Karpas-422 (cell line): ENCODE results near the gene RAI1. TPM values are rescaled to one million over a fixed set of nuclear protein-coding genes. Genes with fewer than 3 reads are reported as not detected.
"Not testable (repeated sequence)": the region's sequence is repeated elsewhere in the genome, so short reads cannot be mapped to it uniquely, and the experiment has no call there.

Experiments
- DNase-seq: peaks from one replicate; pipeline ENCODE4 v3.0.0-alpha.2; 2015
- H2AFZ ChIP-seq: fragments of 200-600 bp; sonication (generic); 2 replicates; pipeline ENCODE4 v1.6.1; 2014; ENCODE audit warnings: antibody characterized with exemption, low read length, mixed read lengths
- H3K27ac ChIP-seq: fragments of 200-600 bp; sonication (generic); 2 replicates; pipeline ENCODE4 v1.5.1; 2014; ENCODE audit warnings: mild to moderate bottlenecking, low read length, moderate library complexity
- H3K27me3 ChIP-seq: fragments of 200-600 bp; sonication (generic); 2 replicates; pipeline ENCODE4 v1.6.1; 2014; ENCODE audit warnings: low read length, mixed read lengths
- H3K36me3 ChIP-seq: fragments of 200-600 bp; sonication (generic); 2 replicates; pipeline ENCODE4 v1.6.1; 2014; ENCODE audit warnings: low read length, mixed read lengths; ENCODE audit not compliant: insufficient read depth
- H3K4me1 ChIP-seq: fragments of 200-600 bp; sonication (generic); 2 replicates; pipeline ENCODE4 v1.6.1; 2014; ENCODE audit warnings: mild to moderate bottlenecking, low read length, mixed read lengths
- H3K4me2 ChIP-seq: fragments of 200-600 bp; sonication (generic); 2 replicates; pipeline ENCODE4 v1.6.1; 2014; ENCODE audit warnings: low read length, low read depth, mild to moderate bottlenecking; ENCODE audit not compliant: poor library complexity, severe bottlenecking
- H3K4me3 ChIP-seq: fragments of 200-600 bp; sonication (generic); 2 replicates; pipeline ENCODE4 v1.5.1; 2014; ENCODE audit warnings: mild to moderate bottlenecking, antibody characterized with exemption, low read length, mixed read lengths
- H3K79me2 ChIP-seq: fragments of 200-600 bp; sonication (generic); 2 replicates; pipeline ENCODE4 v1.6.1; 2014; ENCODE audit warnings: mild to moderate bottlenecking, low read length, mixed read lengths
- H3K9ac ChIP-seq: fragments of 200-600 bp; sonication (generic); 2 replicates; pipeline ENCODE4 v1.6.0; 2014; ENCODE audit warnings: low read length
- H3K9me2 ChIP-seq: fragments of 200-600 bp; sonication (generic), shearing (Covaris generic); replicated peaks from 2 replicates; pipeline ENCODE4 v1.6.0; 2014; ENCODE audit warnings: mild to moderate bottlenecking, low read length, moderate library complexity; ENCODE audit not compliant: insufficient read depth
- H3K9me3 ChIP-seq: fragments of 300-700, 200-600 bp; sonication (generic); 2 replicates; pipeline ENCODE4 v1.6.1; 2014; ENCODE audit warnings: low read length, mixed read lengths
- H4K20me1 ChIP-seq: fragments of 200-600 bp; sonication (generic); 2 replicates; pipeline ENCODE4 v1.6.1; 2014; ENCODE audit warnings: mild to moderate bottlenecking, antibody characterized with exemption, low read length, low read depth; ENCODE audit not compliant: insufficient read depth
- total RNA-seq: library from RNA; depleted of rRNA; stranded (reverse); fragments of >200 nt; shearing (Covaris generic); gene quantifications from 2 replicates; pipeline ENCODE4 v1.2.3, GENCODE V29; 2014; ENCODE audit warnings: low replicate concordance; rRNA removed

The RAI1 gene
- total RNA-seq: 18.2 and 35.1 TPM in 2 replicates

- H3K4me2 ChIP-seq: peak within 1 kb of the TSS; percentile 95
- H3K9me2 ChIP-seq: no peaks in the 10 kb centered on the region
- no peak within 1 kb of the TSS for H2AFZ ChIP-seq
- no peaks in the 10 kb centered on the region for H3K27me3 ChIP-seq
- no peaks in the 10 kb centered on the region for H3K9me3 ChIP-seq
- 0 out of 2 replicates have a peak, but pooled peaks cover 3% of the 10 kb centered on the region for H3K36me3 ChIP-seq
- H3K27ac ChIP-seq: peak within 1 kb of the TSS; percentile 91
- peak; percentile 92 for DNase-seq
- H4K20me1 ChIP-seq: 0 out of 2 replicates have a peak, but pooled peaks cover 9% of the 10 kb centered on the region
- peaks cover 42% of the 10 kb centered on the region for H3K4me1 ChIP-seq
- peaks cover 46% of the 10 kb centered on the region for H3K79me2 ChIP-seq
- H3K4me3 ChIP-seq: peak within 1 kb of the TSS; percentile 97
- H3K9ac ChIP-seq: peak within 1 kb of the TSS; percentile 99
Measured at GRCh38 chr17:17681187-17681743, at the start of gene RAI1. TSS of gene RAI1 (plus strand) at chr17:17681458. CDS start at chr17:17792949, 111,491 bp downstream.

GRCh38 chr17:17632690-17633089 lies 48.6 kb upstream of the RAI1 start:
- not testable (repeated sequence) for H3K9me2 ChIP-seq, H3K27me3 ChIP-seq, H3K79me2 ChIP-seq, H3K4me3 ChIP-seq, H3K36me3 ChIP-seq, H4K20me1 ChIP-seq, H3K4me1 ChIP-seq, H3K4me2 ChIP-seq, H2AFZ ChIP-seq, H3K27ac ChIP-seq, H3K9ac ChIP-seq, H3K9me3 ChIP-seq
- DNase-seq: peak; percentile 77

- H2AFZ ChIP-seq: no peak overlapping the region
Measured at GRCh38 chr17:17633310-17633709, 47.9 kb upstream of the RAI1 start.

GRCh38 chr17:17635126-17635525 lies 46.1 kb upstream of the RAI1 start:
- H3K36me3 ChIP-seq: no peaks in the 10 kb centered on the region
- no peaks in the 10 kb centered on the region for H3K4me1 ChIP-seq
- H3K4me2 ChIP-seq: no peak overlapping the region
- no peaks in the 10 kb centered on the region for H3K27me3 ChIP-seq
- no peak overlapping the region for H3K9ac ChIP-seq
- H2AFZ ChIP-seq: no peak overlapping the region
- H3K9me2 ChIP-seq: no peaks in the 10 kb centered on the region
- DNase-seq: no peak
- H3K4me3 ChIP-seq: no peak overlapping the region
- H4K20me1 ChIP-seq: no peaks in the 10 kb centered on the region
- H3K79me2 ChIP-seq: no peaks in the 10 kb centered on the region
- H3K9me3 ChIP-seq: peaks cover 3% of the 10 kb centered on the region; the same call in 1 of the 2 replicates
- no peak overlapping the region for H3K27ac ChIP-seq

More at GRCh38 chr17:17633310-17633709, 47.9 kb upstream of the RAI1 start:
- no peaks in the 10 kb centered on the region for H4K20me1 ChIP-seq
- no peak overlapping the region for H3K27ac ChIP-seq
- H3K9me3 ChIP-seq: peaks cover 3% of the 10 kb centered on the region; the same call in 1 of the 2 replicates
- H3K27me3 ChIP-seq: no peaks in the 10 kb centered on the region
- DNase-seq: no peak
- no peaks in the 10 kb centered on the region for H3K36me3 ChIP-seq
- H3K4me3 ChIP-seq: no peak overlapping the region
- no peak overlapping the region for H3K4me2 ChIP-seq
- H3K79me2 ChIP-seq: no peaks in the 10 kb centered on the region
- H3K4me1 ChIP-seq: peaks cover 4% of the 10 kb centered on the region; the same call in 1 of the 2 replicates
- H3K9ac ChIP-seq: no peak overlapping the region
- no peaks in the 10 kb centered on the region for H3K9me2 ChIP-seq

- H4K20me1 ChIP-seq, H3K9me2 ChIP-seq, H3K79me2 ChIP-seq, H2AFZ ChIP-seq, H3K9ac ChIP-seq, H3K4me3 ChIP-seq, H3K4me1 ChIP-seq, H3K36me3 ChIP-seq, H3K9me3 ChIP-seq, H3K27ac ChIP-seq, H3K27me3 ChIP-seq, H3K4me2 ChIP-seq, DNase-seq: not testable (repeated sequence)
Measured at GRCh38 chr17:17635537-17636271, 45.6 kb upstream of the RAI1 start.

GRCh38 chr17:17636272-17636885 lies 44.9 kb upstream of the RAI1 start:
- Histone ChIP-seq H3K9me2 (no peaks in the 10 kb centered on the region), H3K4me2 (no peak overlapping the region), H3K36me3 (no peaks in the 10 kb centered on the region), H3K9ac (no peak overlapping the region), H3K27ac (no peak overlapping the region), H3K79me2 (no peaks in the 10 kb centered on the region), H3K4me3 (no peak overlapping the region), H3K9me3 (peaks cover 3% of the 10 kb centered on the region; the same call in 1 of the 2 replicates), H4K20me1 (no peaks in the 10 kb centered on the region), H3K4me1 (no peaks in the 10 kb centered on the region), H3K27me3 (no peaks in the 10 kb centered on the region), H2AFZ (no peak overlapping the region)
- DNase-seq: no peak

GRCh38 chr17:17638467-17638866 lies 42.8 kb upstream of the RAI1 start:
- H3K9ac ChIP-seq: no peak overlapping the region
- no peaks in the 10 kb centered on the region for H3K36me3 ChIP-seq
- no peak overlapping the region for H2AFZ ChIP-seq
- no peaks in the 10 kb centered on the region for H3K9me2 ChIP-seq
- no peaks in the 10 kb centered on the region for H4K20me1 ChIP-seq
- H3K27me3 ChIP-seq: no peaks in the 10 kb centered on the region
- DNase-seq: no peak
- no peak overlapping the region for H3K4me3 ChIP-seq
- H3K79me2 ChIP-seq: no peaks in the 10 kb centered on the region
- no peaks in the 10 kb centered on the region for H3K4me1 ChIP-seq
- no peaks in the 10 kb centered on the region; the same call in 1 of the 2 replicates for H3K9me3 ChIP-seq
- no peak overlapping the region for H3K27ac ChIP-seq
- no peak overlapping the region for H3K4me2 ChIP-seq

GRCh38 chr17:17639661-17640270 lies 41.5 kb upstream of the RAI1 start:
- not testable (repeated sequence) for H3K4me3 ChIP-seq, H3K36me3 ChIP-seq, H3K9ac ChIP-seq, H3K79me2 ChIP-seq, H3K27me3 ChIP-seq, H3K9me2 ChIP-seq, H3K4me2 ChIP-seq, H3K9me3 ChIP-seq, H3K4me1 ChIP-seq, H2AFZ ChIP-seq, H4K20me1 ChIP-seq, H3K27ac ChIP-seq, DNase-seq
